SK-N-SH (cell line): ENCODE measurements around the gene LNPK.

Experiments
- EP300 ChIP-seq, 2 experiments: IDR thresholded peaks; 2 replicates each; pipeline versions ENCODE4 v1.4.0 to v1.6.1; 2012; ENCODE audit warnings: borderline replicate concordance in 1 of 2, low read depth in 1 of 2, low read length in 1 of 2
- FOXJ3 ChIP-seq: sonication (generic); formaldehyde crosslinking; IDR thresholded peaks from 2 replicates; pipeline ENCODE4 v1.5.1; 2020; ENCODE audit warnings: mild to moderate bottlenecking, missing genetic modification reagents
- POLR2AphosphoS5 ChIP-seq: IDR thresholded peaks from 2 replicates; pipeline ENCODE4 v1.6.1; 2012; ENCODE audit warnings: low read depth, low read length
- REST ChIP-seq: IDR thresholded peaks from 2 replicates; pipeline ENCODE4 v1.6.1; 2012; ENCODE audit warnings: mild to moderate bottlenecking, low read depth, low read length, moderate library complexity
- YY1 ChIP-seq: IDR thresholded peaks from 2 replicates; pipeline ENCODE4 v1.4.0; 2012; ENCODE audit warnings: low read depth, mild to moderate bottlenecking
- TF ChIP-seq, protein P1 (sequence below): fragments of 200-600 bp; sonication (generic); IDR thresholded peaks from 2 replicates; pipeline ENCODE4 v1.6.1; 2017; ENCODE audit warnings: antibody characterized with exemption, mild to moderate bottlenecking, moderate library complexity

DNA sequence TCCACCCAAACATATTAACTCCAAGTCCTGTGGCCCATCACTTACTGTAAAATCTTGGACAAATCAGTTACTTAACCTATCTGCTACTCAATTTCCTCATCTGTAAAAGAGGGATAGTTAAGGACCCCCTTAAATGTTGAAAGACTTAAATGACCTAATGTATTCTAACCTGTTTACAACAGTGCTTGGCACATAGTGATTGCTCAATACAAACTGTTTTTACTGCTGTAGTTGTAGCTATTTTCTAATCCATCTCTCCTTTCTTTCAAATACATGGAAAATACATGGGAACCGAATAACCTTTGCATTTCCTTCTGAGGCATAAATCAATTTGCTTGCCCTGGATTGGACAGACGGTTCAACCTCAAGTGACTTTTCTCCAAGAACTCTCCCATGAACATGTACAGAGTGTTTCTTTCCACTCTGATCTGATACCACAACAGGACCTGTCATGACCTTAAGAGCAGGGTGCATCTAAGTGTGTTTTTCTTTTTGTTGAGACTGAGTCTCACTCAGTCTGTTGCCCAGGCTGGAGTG is 2.7 kb downstream of the LNPK start:
- TF ChIP-seq, protein P1, sequence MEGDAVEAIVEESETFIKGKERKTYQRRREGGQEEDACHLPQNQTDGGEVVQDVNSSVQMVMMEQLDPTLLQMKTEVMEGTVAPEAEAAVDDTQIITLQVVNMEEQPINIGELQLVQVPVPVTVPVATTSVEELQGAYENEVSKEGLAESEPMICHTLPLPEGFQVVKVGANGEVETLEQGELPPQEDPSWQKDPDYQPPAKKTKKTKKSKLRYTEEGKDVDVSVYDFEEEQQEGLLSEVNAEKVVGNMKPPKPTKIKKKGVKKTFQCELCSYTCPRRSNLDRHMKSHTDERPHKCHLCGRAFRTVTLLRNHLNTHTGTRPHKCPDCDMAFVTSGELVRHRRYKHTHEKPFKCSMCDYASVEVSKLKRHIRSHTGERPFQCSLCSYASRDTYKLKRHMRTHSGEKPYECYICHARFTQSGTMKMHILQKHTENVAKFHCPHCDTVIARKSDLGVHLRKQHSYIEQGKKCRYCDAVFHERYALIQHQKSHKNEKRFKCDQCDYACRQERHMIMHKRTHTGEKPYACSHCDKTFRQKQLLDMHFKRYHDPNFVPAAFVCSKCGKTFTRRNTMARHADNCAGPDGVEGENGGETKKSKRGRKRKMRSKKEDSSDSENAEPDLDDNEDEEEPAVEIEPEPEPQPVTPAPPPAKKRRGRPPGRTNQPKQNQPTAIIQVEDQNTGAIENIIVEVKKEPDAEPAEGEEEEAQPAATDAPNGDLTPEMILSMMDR, result no peak
- TF ChIP-seq EP300 (IDR thresholded peaks at IDR 0.05; ENCODE audit: borderline replicate concordance in 1 of 2, low read depth in 1 of 2, low read length in 1 of 2) (no peak), POLR2AphosphoS5 (no peak), YY1 (no peak), FOXJ3 (no peak), REST (no peak)
